NCI-H1417 (cell line): ENCODE data around the gene ARID3B.

Source experiments
- DNase-seq, 3 experiments: peaks; one replicate each; lab custom pipeline; 2025; lab: John Stamatoyannopoulos, UW

ARID3B gene

GRCh38 chr15:74642348-74642733, 101.3 kb downstream of the ARID3B start:
- DNase-seq = peak; percentile 51 to 93 (median 80)

- peak in 2 of 3 experiments; percentile 80 to 90 for DNase-seq
These were observed 102.0 kb downstream of the ARID3B start for GRCh38 chr15:74642734-74643664.

- DNase-seq = no peak
These were observed 102.7 kb downstream of the ARID3B start for GRCh38 chr15:74643665-74644204.

GRCh38 chr15:74646480-74646879, 105.5 kb downstream of the ARID3B start:
- DNase-seq = no peak
